Measurements from ENCODE around the gene RIOK1. TPM values are rescaled to one million over a fixed set of nuclear protein-coding genes. Genes with fewer than 3 reads are reported as not detected.
A peak's percentile ranks its signal among the peaks of the same experiment; 100 is the strongest.

RIOK1 gene
- total and polyA plus RNA-seq, 2 of the 13 experiments (the other 11 are each of a cell fraction or from before 2014, with no cell fraction given), result 9.4 to 37.8 TPM

- 0 out of 2 replicates have a peak, but pooled peaks have one; percentile 24 for TF ChIP-seq TARDBP (CRISPR knock-in tag; IDR thresholded peaks at IDR 0.05)
- peak; percentile 81; the same call in 1 of the 2 replicates for TF ChIP-seq GATA4 (IDR thresholded peaks at IDR 0.05; ENCODE audit: borderline replicate concordance, low read depth)
- TF ChIP-seq CENPX (CRISPR knock-in tag; IDR thresholded peaks at IDR 0.05), result no peak
- TF ChIP-seq ZMYM3 (CRISPR knock-in tag; IDR thresholded peaks at IDR 0.05), result no peak
- TF ChIP-seq KAT8 (CRISPR knock-in tag; IDR thresholded peaks at IDR 0.05), result no peak
- TF ChIP-seq, protein P1, sequence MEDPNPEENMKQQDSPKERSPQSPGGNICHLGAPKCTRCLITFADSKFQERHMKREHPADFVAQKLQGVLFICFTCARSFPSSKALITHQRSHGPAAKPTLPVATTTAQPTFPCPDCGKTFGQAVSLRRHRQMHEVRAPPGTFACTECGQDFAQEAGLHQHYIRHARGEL (CRISPR knock-in tag; IDR thresholded peaks at IDR 0.05), result no peak
- TF ChIP-seq AKNA (CRISPR knock-in tag; IDR thresholded peaks at IDR 0.05; ENCODE audit: borderline replicate concordance), result no peak
- TF ChIP-seq ZNF577 (CRISPR knock-in tag; IDR thresholded peaks at IDR 0.05; ENCODE audit: borderline replicate concordance, low read depth), result no peak
- no peak for TF ChIP-seq SALL2 (CRISPR knock-in tag; IDR thresholded peaks at IDR 0.05)
- no peak for TF ChIP-seq ZFP36 (IDR thresholded peaks at IDR 0.05; ENCODE audit: borderline replicate concordance, low read depth, low read length, partially characterized antibody)
- TF ChIP-seq MED8 (CRISPR knock-in tag; IDR thresholded peaks at IDR 0.05; ENCODE audit: insufficient replicate concordance), result no peak
- TF ChIP-seq RORA (CRISPR knock-in tag; IDR thresholded peaks at IDR 0.05), result no peak
- no peak for TF ChIP-seq CC2D1A (CRISPR knock-in tag; IDR thresholded peaks at IDR 0.05)
- TF ChIP-seq, protein P2, sequence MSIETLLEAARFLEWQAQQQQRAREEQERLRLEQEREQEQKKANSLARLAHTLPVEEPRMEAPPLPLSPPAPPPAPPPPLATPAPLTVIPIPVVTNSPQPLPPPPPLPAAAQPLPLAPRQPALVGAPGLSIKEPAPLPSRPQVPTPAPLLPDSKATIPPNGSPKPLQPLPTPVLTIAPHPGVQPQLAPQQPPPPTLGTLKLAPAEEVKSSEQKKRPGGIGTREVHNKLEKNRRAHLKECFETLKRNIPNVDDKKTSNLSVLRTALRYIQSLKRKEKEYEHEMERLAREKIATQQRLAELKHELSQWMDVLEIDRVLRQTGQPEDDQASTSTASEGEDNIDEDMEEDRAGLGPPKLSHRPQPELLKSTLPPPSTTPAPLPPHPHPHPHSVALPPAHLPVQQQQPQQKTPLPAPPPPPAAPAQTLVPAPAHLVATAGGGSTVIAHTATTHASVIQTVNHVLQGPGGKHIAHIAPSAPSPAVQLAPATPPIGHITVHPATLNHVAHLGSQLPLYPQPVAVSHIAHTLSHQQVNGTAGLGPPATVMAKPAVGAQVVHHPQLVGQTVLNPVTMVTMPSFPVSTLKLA (IDR thresholded peaks at IDR 0.05), result no peak
- TF ChIP-seq ZNF33B (CRISPR knock-in tag; IDR thresholded peaks at IDR 0.05), result no peak
- TF ChIP-seq YY1 (IDR thresholded peaks at IDR 0.05; ENCODE audit: insufficient read depth, insufficient replicate concordance, low read depth, low read length), result no peak
- TF ChIP-seq, protein P3, sequence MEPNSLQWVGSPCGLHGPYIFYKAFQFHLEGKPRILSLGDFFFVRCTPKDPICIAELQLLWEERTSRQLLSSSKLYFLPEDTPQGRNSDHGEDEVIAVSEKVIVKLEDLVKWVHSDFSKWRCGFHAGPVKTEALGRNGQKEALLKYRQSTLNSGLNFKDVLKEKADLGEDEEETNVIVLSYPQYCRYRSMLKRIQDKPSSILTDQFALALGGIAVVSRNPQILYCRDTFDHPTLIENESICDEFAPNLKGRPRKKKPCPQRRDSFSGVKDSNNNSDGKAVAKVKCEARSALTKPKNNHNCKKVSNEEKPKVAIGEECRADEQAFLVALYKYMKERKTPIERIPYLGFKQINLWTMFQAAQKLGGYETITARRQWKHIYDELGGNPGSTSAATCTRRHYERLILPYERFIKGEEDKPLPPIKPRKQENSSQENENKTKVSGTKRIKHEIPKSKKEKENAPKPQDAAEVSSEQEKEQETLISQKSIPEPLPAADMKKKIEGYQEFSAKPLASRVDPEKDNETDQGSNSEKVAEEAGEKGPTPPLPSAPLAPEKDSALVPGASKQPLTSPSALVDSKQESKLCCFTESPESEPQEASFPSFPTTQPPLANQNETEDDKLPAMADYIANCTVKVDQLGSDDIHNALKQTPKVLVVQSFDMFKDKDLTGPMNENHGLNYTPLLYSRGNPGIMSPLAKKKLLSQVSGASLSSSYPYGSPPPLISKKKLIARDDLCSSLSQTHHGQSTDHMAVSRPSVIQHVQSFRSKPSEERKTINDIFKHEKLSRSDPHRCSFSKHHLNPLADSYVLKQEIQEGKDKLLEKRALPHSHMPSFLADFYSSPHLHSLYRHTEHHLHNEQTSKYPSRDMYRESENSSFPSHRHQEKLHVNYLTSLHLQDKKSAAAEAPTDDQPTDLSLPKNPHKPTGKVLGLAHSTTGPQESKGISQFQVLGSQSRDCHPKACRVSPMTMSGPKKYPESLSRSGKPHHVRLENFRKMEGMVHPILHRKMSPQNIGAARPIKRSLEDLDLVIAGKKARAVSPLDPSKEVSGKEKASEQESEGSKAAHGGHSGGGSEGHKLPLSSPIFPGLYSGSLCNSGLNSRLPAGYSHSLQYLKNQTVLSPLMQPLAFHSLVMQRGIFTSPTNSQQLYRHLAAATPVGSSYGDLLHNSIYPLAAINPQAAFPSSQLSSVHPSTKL (CRISPR knock-in tag; IDR thresholded peaks at IDR 0.05), result peak; percentile 75
- TF ChIP-seq ISL2 (CRISPR knock-in tag; IDR thresholded peaks at IDR 0.05), result peak; percentile 68; the same call in 1 of the 2 replicates
Measured at GRCh38 chr6:7467007-7467897, 77.6 kb downstream of the RIOK1 start (continued).

All from HepG2 (cell line).